ENCODE data around the gene STXBP5.

STXBP5 gene

GRCh38 chr6:147204060-147204785 is at the start of gene STXBP5:
TSS of gene STXBP5 (plus strand) at chr6:147204417. CDS start at chr6:147204533, 116 bp downstream.
- H3K27ac Mint-ChIP-seq: peak within 1 kb of the TSS; percentile 97
- peaks cover 45% of the 10 kb centered on the region for H3K4me1 Mint-ChIP-seq
- H3K27me3 Mint-ChIP-seq: peaks cover 1% of the 10 kb centered on the region
- ATAC-seq (peak; percentile 5), DNase-seq (peak; percentile 44)
- no peaks in the 10 kb centered on the region for H3K9me3 Mint-ChIP-seq
- no peaks in the 10 kb centered on the region for H3K36me3 Mint-ChIP-seq (ENCODE audit: low read depth)
- H3K4me3 Mint-ChIP-seq: peak within 1 kb of the TSS; percentile 93

GRCh38 chr6:147154454-147154853 is 49.8 kb upstream of the STXBP5 start:
- ATAC-seq: no peak
- Mint-ChIP-seq H3K9me3 (no peaks in the 10 kb centered on the region), H3K36me3 (ENCODE audit: low read depth) (no peaks in the 10 kb centered on the region), H3K4me1 (no peaks in the 10 kb centered on the region), H3K27ac (no peak overlapping the region), H3K4me3 (no peak overlapping the region), H3K27me3 (peaks cover 2% of the 10 kb centered on the region)
- no peak for DNase-seq

- H3K4me1 Mint-ChIP-seq: no peaks in the 10 kb centered on the region
- no peaks in the 10 kb centered on the region for H3K36me3 Mint-ChIP-seq (ENCODE audit: low read depth)
- H3K4me3 Mint-ChIP-seq: no peak overlapping the region
- no peaks in the 10 kb centered on the region for H3K9me3 Mint-ChIP-seq
- DNase-seq: no peak
- ATAC-seq: no peak
- H3K27me3 Mint-ChIP-seq: peaks cover 2% of the 10 kb centered on the region
- H3K27ac Mint-ChIP-seq: no peak overlapping the region
Measured at GRCh38 chr6:147156218-147156617, 48.0 kb upstream of the STXBP5 start.

- no peak overlapping the region for H3K27ac Mint-ChIP-seq
Measured at GRCh38 chr6:147156799-147157382, 47.3 kb upstream of the STXBP5 start.

GRCh38 chr6:147157930-147158329 is 46.3 kb upstream of the STXBP5 start:
- H3K36me3 Mint-ChIP-seq (ENCODE audit: low read depth): no peaks in the 10 kb centered on the region
- H3K4me1 Mint-ChIP-seq: no peaks in the 10 kb centered on the region
- ATAC-seq (no peak), DNase-seq (no peak)
- H3K9me3 Mint-ChIP-seq: no peaks in the 10 kb centered on the region
- peaks cover 2% of the 10 kb centered on the region for H3K27me3 Mint-ChIP-seq
- H3K27ac Mint-ChIP-seq: no peak overlapping the region
- H3K4me3 Mint-ChIP-seq: no peak overlapping the region

More at GRCh38 chr6:147156799-147157382, 47.3 kb upstream of the STXBP5 start:
- Mint-ChIP-seq H3K36me3 (ENCODE audit: low read depth) (no peaks in the 10 kb centered on the region), H3K9me3 (no peaks in the 10 kb centered on the region), H3K27me3 (peaks cover 2% of the 10 kb centered on the region), H3K4me3 (no peak overlapping the region), H3K4me1 (no peaks in the 10 kb centered on the region)
- ATAC-seq: no peak
- DNase-seq: no peak

GRCh38 chr6:147158881-147159280 is 45.3 kb upstream of the STXBP5 start:
- H3K27me3 Mint-ChIP-seq: peaks cover 2% of the 10 kb centered on the region
- no peaks in the 10 kb centered on the region for H3K9me3 Mint-ChIP-seq
- no peak for DNase-seq
- H3K4me1 Mint-ChIP-seq: no peaks in the 10 kb centered on the region
- no peak overlapping the region for H3K4me3 Mint-ChIP-seq
- no peaks in the 10 kb centered on the region for H3K36me3 Mint-ChIP-seq (ENCODE audit: low read depth)
- no peak for ATAC-seq
- no peak overlapping the region for H3K27ac Mint-ChIP-seq

- Mint-ChIP-seq H3K4me1 (no peaks in the 10 kb centered on the region), H3K36me3 (ENCODE audit: low read depth) (no peaks in the 10 kb centered on the region), H3K27ac (no peak overlapping the region), H3K27me3 (peaks cover 2% of the 10 kb centered on the region), H3K9me3 (no peaks in the 10 kb centered on the region), H3K4me3 (no peak overlapping the region)
- ATAC-seq (no peak), DNase-seq (no peak)
Measured at GRCh38 chr6:147159536-147160374, 44.5 kb upstream of the STXBP5 start.

GRCh38 chr6:147160593-147160992 is 43.6 kb upstream of the STXBP5 start:
- no peak for DNase-seq
- no peak overlapping the region for H3K4me3 Mint-ChIP-seq
- ATAC-seq: no peak
- H3K27me3 Mint-ChIP-seq: peaks cover 2% of the 10 kb centered on the region
- H3K36me3 Mint-ChIP-seq (ENCODE audit: low read depth): no peaks in the 10 kb centered on the region
- no peak overlapping the region for H3K27ac Mint-ChIP-seq
- no peaks in the 10 kb centered on the region for H3K4me1 Mint-ChIP-seq
- H3K9me3 Mint-ChIP-seq: no peaks in the 10 kb centered on the region

- H3K9me3 Mint-ChIP-seq: no peaks in the 10 kb centered on the region
- no peak for DNase-seq
- ATAC-seq: no peak
- no peak overlapping the region for H3K27ac Mint-ChIP-seq
- H3K4me3 Mint-ChIP-seq: no peak overlapping the region
- H3K4me1 Mint-ChIP-seq: no peaks in the 10 kb centered on the region
- peaks cover 2% of the 10 kb centered on the region for H3K27me3 Mint-ChIP-seq
- no peaks in the 10 kb centered on the region for H3K36me3 Mint-ChIP-seq (ENCODE audit: low read depth)
Measured at GRCh38 chr6:147161253-147161973, 42.8 kb upstream of the STXBP5 start.

- DNase-seq: no peak
- no peak overlapping the region for H3K4me3 Mint-ChIP-seq
- no peaks in the 10 kb centered on the region for H3K36me3 Mint-ChIP-seq (ENCODE audit: low read depth)
- H3K4me1 Mint-ChIP-seq: peaks cover 1% of the 10 kb centered on the region
- no peaks in the 10 kb centered on the region for H3K27me3 Mint-ChIP-seq
- H3K27ac Mint-ChIP-seq: no peak overlapping the region
- no peaks in the 10 kb centered on the region for H3K9me3 Mint-ChIP-seq
- ATAC-seq: no peak
Measured at GRCh38 chr6:147161974-147162495, 42.2 kb upstream of the STXBP5 start.

GRCh38 chr6:147164761-147165160 is 39.5 kb upstream of the STXBP5 start:
- ATAC-seq (no peak), DNase-seq (no peak)
- no peak overlapping the region for H3K4me3 Mint-ChIP-seq
- no peaks in the 10 kb centered on the region for H3K36me3 Mint-ChIP-seq (ENCODE audit: low read depth)
- no peak overlapping the region for H3K27ac Mint-ChIP-seq
- H3K27me3 Mint-ChIP-seq: peaks cover 2% of the 10 kb centered on the region
- H3K9me3 Mint-ChIP-seq: no peaks in the 10 kb centered on the region
- peaks cover 3% of the 10 kb centered on the region for H3K4me1 Mint-ChIP-seq

GRCh38 chr6:147166360-147166944 is 37.8 kb upstream of the STXBP5 start:
- Mint-ChIP-seq H3K27ac (no peak overlapping the region), H3K9me3 (no peaks in the 10 kb centered on the region), H3K4me1 (peaks cover 3% of the 10 kb centered on the region), H3K36me3 (ENCODE audit: low read depth) (no peaks in the 10 kb centered on the region), H3K4me3 (no peak overlapping the region), H3K27me3 (peaks cover 2% of the 10 kb centered on the region)
- DNase-seq: no peak
- no peak for ATAC-seq

GRCh38 chr6:147166992-147167391 is 37.2 kb upstream of the STXBP5 start:
- H3K9me3 Mint-ChIP-seq: no peaks in the 10 kb centered on the region
- H3K4me3 Mint-ChIP-seq: no peak overlapping the region
- peaks cover 3% of the 10 kb centered on the region for H3K4me1 Mint-ChIP-seq
- no peak for ATAC-seq
- no peaks in the 10 kb centered on the region for H3K36me3 Mint-ChIP-seq (ENCODE audit: low read depth)
- H3K27ac Mint-ChIP-seq: no peak overlapping the region
- no peak for DNase-seq
- H3K27me3 Mint-ChIP-seq: peaks cover 2% of the 10 kb centered on the region

Measured in activated naive CD8-positive, alpha-beta T cell treated with anti-CD3 and anti-CD28 coated beads, Interleukin-2, amount 50 U/mL, for 24 hours (primary cell).